ENCODE results near the gene MRPL40.
"Not testable (repeated sequence)": the region's sequence is repeated elsewhere in the genome, so short reads cannot be mapped to it uniquely, and the experiment has no call there.

MRPL40 gene

DNA sequence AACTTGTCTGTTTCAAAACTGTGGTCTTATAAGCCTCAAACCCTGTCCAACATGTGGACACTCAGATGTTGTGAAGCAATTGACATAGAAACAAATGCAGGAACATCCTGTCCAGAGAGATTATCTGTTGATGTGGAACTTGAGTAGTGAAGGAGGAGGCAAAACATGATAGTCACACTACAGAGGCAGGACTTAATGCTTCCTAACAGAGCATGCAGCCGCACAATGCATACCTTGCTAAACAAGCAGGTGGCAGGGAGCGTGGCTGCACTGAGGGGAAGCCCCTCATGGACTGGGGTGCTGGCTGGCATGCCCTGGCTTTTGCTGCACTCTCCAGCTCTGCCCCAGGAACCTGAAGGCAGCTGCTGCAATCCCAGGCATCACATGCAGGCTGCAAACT is 9.8 kb downstream of the MRPL40 start:
- DNase-seq: no peak

DNA sequence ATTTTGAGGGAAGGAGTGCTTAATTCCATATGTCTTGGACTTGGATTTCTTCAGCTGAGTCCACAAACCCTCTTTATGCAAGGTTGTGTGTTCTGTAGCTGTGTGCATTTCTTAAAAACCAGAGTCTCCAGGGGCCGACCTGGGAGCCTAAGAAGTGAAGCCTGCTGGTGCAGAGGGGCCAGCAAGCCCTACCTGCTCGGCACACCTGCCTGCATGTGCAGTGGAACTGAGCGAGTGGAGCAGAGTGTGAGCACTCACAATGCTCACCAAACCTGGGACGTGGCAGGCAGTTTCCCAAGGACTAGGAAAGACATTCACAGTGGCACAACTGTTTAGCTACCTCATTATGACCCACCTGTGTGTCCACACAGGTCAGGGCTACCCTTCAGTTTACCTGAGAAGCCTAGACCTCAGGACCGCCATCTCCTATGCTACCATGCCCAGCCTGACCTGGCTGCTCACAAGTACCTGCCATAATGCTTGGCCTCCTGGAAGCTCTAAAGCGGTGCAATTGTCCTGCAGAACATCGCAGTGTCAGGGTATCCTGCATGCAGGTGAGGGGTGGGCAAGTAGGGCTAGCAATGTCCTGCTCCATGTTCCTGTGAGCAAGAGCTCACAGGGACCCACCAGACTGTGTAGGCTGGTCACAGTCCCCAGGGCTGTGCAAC is 11.3 kb downstream of the MRPL40 start:
- no peak for DNase-seq

DNA sequence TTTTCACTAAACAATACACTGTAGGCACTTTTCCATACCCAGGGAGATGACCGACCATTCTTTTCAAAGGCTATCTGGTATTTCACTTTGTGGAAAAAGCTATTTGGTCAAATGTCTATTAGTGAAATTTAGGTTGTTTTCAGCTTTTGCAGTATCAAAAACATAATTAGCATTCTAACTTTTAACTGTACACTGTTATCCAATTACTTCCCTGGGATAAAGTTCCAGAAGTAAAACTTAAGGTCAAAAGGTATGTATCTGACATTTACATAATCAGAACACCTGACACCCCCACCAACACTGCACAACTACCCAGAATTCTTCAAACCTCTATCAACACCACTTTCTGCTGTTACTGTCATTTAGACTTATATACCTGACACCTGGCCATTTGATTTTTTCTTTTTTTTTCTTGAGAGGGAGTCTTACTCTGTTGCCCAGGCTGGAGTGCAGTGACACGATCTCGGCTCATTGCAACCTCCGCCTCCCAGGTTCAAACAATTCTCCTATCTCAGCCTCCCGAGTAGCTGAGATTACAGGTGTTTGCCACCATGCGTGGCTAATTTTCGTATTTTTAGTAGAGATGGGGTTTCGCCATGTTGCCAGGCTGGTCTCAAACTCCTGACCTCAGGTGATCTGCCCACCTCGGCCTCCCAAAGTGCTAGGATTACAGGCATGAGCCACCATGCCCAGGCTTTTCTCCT is 13.1 kb downstream of the MRPL40 start:
- not testable (repeated sequence) for DNase-seq

DNA sequence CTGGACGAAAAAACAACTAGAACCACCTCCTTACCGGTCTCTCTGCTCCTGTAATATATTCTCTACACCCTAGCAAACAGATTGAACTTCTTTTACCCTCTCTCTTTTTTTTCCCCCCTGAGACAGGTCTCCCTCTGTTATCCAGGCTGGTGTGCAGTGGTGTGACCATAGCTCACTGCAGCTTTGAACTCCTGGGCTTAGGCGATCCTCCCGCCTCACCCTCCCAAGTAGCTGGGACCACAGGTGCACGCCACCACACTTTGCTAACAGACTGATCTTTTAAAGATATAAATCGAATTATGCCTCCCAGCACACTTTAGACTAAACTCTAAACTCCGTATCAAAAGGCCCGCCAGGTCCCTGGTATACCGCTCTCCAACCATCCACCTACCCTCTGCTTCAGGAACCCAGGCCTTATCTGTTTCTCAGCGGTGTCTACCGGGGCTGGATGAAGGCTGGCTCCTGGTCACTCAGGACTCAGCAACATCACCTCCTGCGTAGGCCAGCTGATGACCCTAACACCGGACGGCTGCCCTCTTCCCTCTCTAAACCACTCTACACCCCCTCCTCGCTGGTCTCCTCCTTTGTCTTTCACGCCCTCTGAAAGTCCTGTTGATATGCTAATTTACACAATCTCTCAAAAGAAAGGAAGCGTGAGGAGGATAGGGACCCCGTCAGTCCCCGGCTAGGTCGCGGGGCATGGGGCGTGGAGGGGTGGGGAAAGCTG is 14.4 kb downstream of the MRPL40 start:
- no peak for DNase-seq

DNA sequence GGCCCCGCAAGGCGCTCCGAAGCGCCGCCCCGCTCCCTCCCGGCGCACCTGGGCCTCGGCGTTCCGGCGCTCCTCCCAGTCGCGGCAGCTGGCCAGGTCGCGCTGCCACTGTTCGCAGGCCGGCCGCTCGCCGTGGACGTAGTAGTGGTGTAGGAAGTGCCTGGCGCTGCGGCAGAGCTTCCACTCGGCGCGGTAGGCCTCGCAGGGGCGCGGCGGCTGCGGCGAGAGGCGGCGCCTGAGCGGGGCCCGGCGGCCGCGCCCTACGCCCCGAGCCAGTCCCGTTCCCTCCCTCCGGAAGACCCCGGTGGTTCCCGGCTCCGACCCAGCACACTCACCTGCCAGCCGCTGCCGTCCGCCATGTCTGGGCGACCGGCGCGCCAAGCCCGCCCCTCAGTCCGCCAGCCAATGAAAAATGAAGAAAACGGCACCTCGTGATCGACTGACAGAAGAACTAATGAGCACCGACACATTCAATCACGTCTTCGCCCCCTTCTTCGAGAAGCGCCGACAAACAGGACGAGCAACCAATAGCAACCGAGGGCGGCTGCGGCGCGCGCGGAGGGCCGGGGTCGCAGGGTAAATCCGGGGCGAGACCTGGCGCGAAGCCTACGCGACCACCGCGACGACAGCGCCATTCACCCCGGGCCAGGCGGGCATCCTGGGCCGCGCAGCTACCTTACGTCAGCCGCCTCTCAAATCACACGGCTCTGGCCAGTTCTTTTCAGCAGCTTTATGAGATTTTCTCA is 15.2 kb downstream of the MRPL40 start, which contains the start of gene C22orf39:
Gene C22orf39 (minus strand): TSS at position 382 of the 746 bp plus-strand sequence. CDS start 23 bp downstream, at position 359.
- DNase-seq: peak; percentile 41

DNA sequence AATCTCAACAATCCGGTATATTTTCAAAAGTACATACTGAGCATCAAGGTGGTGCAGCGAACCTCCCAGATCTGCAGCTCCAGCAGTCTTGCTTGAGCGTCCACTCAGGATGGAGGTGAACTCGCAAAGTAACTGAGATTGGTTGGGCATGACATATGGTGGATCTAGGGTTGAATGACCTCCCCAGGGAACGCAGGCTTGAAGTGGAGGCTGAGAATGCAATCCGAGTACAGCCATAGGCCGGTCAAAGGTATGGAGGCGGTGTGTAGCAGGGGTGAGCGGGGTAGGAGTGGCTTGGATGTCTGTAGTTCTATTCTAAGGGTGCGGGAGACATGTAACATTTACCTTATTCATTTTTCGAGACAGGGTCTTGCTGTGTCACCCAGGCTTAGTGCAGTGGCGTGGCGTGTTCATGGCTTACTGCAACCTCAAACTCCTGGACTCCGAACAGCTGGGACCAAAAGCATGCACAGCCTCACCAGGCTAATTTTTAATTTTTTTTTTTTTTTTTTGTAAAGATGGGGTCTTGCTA is 15.8 kb downstream of the MRPL40 start:
- DNase-seq: no peak

DNA sequence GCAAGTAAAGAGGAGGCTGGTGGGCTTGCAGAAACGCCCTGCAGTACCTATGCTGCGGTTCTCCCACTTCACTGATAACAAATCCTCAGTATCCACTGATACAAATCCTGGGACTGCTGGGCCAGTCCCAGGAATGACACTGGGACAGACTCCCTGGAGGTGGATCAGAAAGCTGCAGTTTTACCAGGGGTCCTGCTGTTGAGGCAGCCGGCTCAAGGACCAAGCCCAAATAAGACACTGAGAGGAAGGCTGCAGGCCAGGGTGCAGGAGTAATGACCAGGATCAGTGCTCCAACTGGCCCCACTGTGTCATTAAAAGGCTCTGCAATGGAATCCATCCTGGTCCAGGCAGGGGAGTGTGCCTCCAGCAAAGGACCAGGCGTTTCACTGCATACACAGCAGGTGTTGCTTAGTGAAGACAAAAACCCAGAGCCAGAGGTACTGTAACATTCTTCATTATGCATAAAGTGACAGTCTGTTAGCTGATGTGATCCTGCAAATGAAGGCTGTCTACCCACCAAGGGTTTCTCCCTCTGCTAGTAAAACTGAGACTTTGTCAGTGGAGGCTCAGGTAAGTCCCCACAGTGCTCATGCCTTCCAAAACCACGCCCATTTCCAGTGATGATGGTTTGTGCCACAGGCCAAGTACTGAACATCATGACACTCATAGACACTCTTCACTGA is 16.5 kb downstream of the MRPL40 start:
- no peak for DNase-seq

DNA sequence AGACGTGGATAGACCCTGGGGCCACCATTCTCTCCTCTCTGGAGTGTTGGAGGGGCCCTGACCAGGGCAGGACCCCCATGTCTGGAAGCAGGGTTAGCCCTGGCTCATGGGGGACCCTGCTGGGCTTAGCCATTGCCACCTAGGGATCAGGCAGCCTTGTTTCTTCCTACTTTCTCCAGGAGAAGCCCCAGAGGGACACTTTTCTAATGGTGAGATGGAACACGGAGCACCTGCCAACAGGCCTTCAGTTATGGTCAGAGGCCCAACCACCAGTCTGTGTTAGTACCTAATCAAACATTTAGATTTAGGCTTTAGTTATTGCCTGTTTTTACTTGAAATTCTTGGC is 17.1 kb downstream of the MRPL40 start:
- no peak for DNase-seq

DNA sequence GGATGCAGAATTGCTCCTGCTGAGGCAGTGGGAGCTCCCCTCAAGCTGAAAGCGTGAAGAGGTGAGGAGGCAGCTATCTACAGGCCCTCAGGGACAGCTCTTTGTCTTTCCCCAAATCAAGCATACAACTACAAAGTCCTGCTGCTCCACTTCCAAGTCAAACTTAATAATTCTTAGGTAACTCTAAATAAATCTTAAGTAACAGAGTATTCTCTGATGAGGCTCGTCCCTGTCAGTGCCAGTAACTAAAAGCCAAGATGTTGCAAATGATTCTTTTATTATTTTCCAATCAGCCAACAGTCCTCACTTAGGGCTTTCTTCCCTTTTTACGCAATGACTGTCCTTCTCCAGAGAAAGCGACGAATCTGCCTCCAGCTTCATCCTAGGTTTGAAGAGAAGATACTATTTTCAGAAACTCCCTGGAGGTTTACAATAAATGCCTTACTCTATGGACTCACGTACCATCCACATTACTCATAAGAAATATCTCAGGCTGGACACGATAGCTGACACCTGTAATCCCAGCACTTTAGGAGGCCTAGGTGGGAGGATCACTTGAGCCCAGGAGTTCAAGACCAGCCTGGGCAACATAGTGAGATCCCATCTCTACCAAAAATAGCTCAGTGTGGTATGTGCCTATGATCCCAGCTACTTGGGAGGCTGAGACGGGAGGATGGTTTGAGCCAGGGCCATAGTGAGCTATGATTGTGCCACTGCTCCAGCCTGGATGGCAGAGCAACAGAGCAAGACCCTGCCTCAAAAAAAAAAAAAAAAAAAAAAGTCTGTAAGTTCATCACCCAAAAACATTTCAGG is 18.2 kb downstream of the MRPL40 start:
- no peak for DNase-seq

DNA sequence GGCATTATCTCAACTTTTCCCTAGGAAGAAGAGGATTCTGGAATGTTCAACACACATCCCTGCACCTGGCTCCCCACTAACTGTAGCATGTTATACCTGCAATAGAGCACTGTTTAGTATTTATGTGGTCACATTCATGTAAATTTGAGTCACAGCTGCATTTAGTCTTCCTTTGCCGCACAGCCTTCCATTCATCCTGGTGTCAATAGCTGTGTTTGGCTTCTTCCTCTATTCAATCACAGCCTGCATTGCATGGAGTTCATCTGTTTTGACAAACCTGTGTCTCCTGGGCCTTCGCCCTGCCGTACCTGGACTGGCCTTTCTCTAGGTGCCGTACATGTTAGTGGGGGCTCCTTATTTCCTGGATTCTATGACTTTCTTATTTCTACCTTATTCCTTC is 19.2 kb downstream of the MRPL40 start:
- DNase-seq: no peak

DNA sequence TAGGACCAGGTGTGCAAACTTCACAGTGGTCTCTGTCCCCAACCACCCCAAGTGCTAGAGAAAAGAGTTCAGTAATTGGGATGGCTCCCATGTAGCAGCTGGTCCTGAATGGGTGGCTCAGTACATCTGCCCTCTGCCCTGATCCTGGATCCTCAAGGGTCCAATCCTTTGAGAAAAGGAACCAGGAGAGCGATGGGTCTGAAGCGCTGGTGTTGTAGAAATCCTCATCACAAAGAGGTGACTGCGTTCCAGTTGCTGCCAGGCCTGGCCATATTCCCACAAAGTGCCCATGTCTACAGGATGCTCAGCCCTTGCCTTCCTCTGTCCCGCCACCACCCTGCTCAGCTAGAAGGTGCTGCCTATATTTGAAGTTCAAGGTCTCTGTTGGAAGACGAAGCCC is 21.4 kb downstream of the MRPL40 start:
- no peak for DNase-seq

DNA sequence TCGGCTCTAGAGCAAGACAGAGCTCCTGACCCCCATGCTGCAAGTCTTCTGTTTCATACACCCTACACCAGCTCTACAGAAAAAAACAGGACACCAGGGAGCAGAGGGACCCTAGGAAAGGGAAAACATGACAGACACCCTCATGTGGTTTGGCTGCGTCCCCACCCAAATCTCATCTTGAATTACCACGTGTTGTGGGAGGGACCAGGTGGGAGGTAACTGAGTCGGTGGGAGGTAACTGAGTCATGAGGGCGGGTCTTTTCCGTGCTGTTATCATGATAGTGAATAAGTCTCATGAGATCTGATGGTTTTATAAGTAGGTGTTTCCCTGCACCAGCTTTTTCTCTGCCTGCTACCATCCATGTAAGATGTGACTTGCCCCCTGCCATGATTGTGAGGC is 21.8 kb downstream of the MRPL40 start:
- no peak for DNase-seq

DNA sequence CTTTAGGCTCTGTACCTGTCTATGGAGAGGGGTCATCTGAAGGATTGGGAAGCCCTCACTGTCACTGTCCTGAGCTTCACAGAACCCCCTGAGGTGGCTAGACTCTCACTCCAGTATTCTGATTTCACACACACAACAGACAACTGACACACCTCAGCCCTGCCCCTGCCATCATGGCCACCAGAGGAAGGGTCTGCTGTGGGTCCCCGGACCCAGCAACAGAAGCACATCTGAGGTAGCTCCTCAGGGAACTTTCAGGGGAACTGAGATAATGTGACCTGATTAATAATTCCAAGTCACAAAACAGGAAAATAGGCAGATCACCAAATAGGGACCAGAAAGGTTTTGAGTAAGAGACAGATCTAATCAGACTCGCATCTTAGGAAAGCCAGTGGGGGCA is 22.7 kb downstream of the MRPL40 start:
- DNase-seq: no peak

DNA sequence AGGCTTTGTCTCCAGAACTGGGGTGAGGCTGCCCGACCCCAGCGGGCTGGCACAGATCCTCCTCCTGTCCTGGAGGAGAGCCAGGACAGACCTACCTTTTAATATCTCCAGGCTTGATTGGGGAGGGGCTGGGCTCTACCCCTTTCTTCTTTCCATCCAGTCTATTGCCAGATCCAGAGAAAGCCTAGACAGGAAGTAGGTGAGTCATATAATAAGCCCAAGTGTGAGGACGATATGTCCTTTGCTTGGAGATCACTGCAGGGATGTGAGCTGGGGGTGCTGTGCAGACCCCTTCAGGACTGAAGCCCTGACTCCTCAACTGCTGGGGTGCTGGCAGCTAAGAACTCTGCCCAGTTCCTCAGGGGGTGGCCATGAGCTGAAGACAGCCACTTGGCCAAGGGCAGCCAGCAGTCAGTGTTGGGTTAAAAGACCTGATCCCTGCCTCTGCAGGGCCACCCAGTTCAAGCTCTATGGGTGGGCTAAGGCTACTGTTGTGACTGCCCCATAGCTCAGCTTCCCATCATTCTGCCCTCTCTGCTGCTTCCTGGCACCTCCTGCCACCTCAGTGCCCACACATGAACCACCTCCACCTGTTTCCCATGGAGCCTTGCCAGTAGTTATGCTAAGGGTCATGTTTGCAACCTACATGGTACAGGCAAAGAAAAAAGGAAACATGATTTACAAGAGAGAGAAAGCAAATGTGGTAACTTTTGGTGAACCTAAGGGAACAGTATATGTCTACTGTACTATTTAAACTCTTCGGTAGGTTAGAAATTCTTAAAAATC is 23.4 kb downstream of the MRPL40 start:
- no peak for DNase-seq

DNA sequence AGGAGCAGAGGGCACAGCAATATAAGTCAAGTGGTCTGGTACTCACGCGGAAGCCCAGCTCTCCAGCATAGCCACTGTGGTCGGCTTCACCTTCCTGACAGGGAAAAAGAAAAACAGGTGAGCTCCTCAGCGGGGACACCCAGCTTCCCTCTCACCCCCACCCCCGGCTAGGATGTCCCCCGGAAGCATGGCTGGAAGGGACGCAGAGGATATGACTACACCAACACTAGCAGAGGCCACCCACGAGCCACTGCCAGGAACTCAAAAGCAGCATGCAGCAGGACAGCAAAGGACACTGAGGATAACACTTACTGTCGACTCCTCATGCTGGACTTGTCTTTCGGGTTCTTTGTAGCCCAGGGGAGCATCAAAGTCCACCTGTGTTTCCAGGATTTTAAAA is 24.2 kb downstream of the MRPL40 start:
- DNase-seq: no peak

DNA sequence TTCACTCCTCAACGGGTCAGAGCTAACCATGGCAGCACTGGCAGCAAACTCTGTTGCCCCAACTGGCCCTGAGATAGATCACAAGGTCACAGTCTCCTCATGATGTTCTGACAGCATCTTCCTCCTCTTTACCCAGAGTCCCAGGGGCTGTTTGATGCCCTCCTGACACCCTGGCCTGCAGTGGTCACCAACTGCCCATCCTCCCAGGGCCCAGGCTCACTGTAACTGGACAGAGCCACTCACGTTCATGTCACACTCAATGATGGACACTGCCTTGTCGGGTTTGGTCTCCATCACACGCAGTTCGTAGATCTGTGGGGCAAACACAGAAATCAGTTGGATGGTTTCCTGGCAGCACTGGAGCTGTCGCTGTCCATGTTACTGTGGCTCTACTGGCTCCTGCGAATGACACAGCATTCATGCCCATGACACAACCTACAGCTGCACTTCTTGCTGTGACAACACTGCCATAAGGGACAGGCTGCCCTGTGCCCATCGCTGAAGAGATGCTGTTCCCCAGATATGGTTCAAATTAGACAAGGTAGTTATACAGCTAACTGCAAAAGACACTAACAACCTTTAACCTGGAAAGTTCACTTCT is 25.6 kb downstream of the MRPL40 start:
- no peak for DNase-seq

DNA sequence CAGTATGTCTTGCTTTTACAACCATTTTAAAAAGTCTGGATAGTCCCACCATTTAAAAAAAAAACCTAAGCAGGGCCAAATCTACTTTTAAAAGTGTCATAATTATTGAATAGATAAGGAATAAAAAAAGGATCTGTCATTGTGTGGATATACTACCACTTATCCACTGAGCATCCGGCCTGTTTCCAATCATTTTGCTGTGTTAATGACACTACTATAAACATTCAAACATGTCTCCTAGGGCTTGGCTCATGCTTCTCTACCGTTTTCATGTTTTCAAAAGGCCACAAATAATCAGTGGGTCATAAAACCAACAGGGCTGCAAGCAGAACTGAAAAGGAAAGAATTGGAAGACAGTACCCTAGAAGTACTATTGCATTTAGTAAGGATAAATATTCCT is 27.7 kb downstream of the MRPL40 start:
- DNase-seq: no peak

DNA sequence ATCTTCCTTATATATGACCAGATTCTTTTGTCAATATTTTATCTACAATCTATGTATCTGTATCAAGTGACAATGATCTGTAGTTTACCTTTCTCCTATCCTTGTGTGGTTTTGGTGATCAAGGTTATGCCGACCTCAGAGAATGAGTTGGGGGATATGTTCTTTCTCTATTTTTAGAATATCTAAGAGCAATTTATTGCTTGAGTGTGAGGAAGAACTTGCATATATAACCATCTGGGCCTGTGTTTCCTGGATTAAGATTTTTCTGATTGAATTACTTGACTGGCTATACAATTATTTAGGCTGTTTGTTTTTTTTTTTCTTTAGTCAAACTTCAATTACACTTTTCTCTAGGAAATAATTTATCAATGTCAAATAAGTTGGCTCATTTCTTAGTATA is 29.2 kb downstream of the MRPL40 start:
- no peak for DNase-seq

DNA sequence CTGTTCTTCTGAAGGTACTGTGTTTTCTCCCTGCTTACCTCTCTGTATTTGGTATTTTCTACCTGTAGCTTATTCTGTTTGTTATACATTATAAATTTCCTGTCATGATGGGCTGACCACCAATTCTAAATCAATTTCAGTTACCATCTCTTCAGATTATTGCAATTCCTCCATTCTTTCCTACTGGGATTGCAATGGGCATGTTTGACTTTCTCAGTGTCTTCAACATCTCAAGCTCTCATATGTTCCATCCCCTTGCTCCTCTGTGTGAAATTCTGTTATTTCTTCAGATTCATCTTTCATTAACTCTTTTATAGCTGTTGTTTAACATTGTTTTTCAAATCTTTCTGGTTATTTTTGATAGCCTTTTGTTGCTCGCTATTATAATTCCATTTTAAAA is 30.7 kb downstream of the MRPL40 start:
- DNase-seq: no peak

All from NCI-H1417 treated with DMSO at 0.1 percent for 48 hours (cell line).